ENCODE results near the gene C9orf57.
"Not testable (repeated sequence)": the region's sequence is repeated elsewhere in the genome, so short reads cannot be mapped to it uniquely, and the experiment has no call there.

Gene C9orf57

GRCh38 chr9:72060513-72060912, at the start of gene C9orf57:
TSS of gene C9orf57 (minus strand) at chr9:72060613. CDS start at chr9:72059331, 1,282 bp downstream.
- DNase-seq, result no peak

- DNase-seq, result no peak
Measured at GRCh38 chr9:72102520-72102919, 42.1 kb upstream of the C9orf57 start.

GRCh38 chr9:72095520-72095919, 35.1 kb upstream of the C9orf57 start:
- not testable (repeated sequence) for DNase-seq

GRCh38 chr9:72092820-72093219, 32.4 kb upstream of the C9orf57 start:
- no peak for DNase-seq

- no peak for DNase-seq
Measured at GRCh38 chr9:72089451-72090130, 29.2 kb upstream of the C9orf57 start.

GRCh38 chr9:72082536-72082935, 22.1 kb upstream of the C9orf57 start:
- DNase-seq, result no peak

GRCh38 chr9:72074666-72075065, 14.3 kb upstream of the C9orf57 start:
- peak in 1 of 2 experiments; percentile 21 for DNase-seq

GRCh38 chr9:72065076-72065475, 4.7 kb upstream of the C9orf57 start:
- DNase-seq, result no peak

GRCh38 chr9:72052122-72052521, 8.3 kb downstream of the C9orf57 start:
- DNase-seq, result no peak

- no peak for DNase-seq
Measured at GRCh38 chr9:72048850-72049249, 11.6 kb downstream of the C9orf57 start.

GRCh38 chr9:72046630-72047456, 13.6 kb downstream of the C9orf57 start:
- no peak for DNase-seq

GRCh38 chr9:72044095-72044494, 16.3 kb downstream of the C9orf57 start:
- DNase-seq, result no peak

GRCh38 chr9:72043576-72043975, 16.8 kb downstream of the C9orf57 start:
- DNase-seq, result no peak

- no peak for DNase-seq
Measured at GRCh38 chr9:72042928-72043327, 17.5 kb downstream of the C9orf57 start.

- DNase-seq, result peak in 1 of 2 experiments; percentile 56
Measured at GRCh38 chr9:72041775-72042194, 18.6 kb downstream of the C9orf57 start.

- no peak for DNase-seq
Measured at GRCh38 chr9:72041369-72041768, 19.0 kb downstream of the C9orf57 start.

GRCh38 chr9:72039532-72039931, 20.9 kb downstream of the C9orf57 start:
- DNase-seq, result no peak

GRCh38 chr9:72038890-72039410, 21.5 kb downstream of the C9orf57 start:
- DNase-seq, result peak; percentile 52 to 80

GRCh38 chr9:72038408-72038807, 22.0 kb downstream of the C9orf57 start:
- peak; percentile 52 to 75 for DNase-seq

- no peak for DNase-seq
Measured at GRCh38 chr9:72037571-72037970, 22.8 kb downstream of the C9orf57 start.

GRCh38 chr9:72030767-72031166, 29.6 kb downstream of the C9orf57 start:
- DNase-seq, result no peak

GRCh38 chr9:72029986-72030385, 30.4 kb downstream of the C9orf57 start:
- no peak for DNase-seq

GRCh38 chr9:72025906-72026305, 34.5 kb downstream of the C9orf57 start:
- DNase-seq, result no peak

- no peak for DNase-seq
Measured at GRCh38 chr9:72023596-72023995, 36.8 kb downstream of the C9orf57 start.
